HCT116 (cell line): ENCODE measurements around the gene ZDHHC18. TPM values are rescaled to one million over a fixed set of nuclear protein-coding genes. Genes with fewer than 3 reads are reported as not detected.

Source experiments
- ATAC-seq: fragments of 200-7000 bp; cut with Tn5 transposase; 2 replicates; pipeline ENCODE4 v1.9.1; 2020; ENCODE audit warnings: mild to moderate bottlenecking, moderate library complexity
- BruUV-seq: library from RNA; stranded (reverse); fragments of 400-500 nt; replicated peaks from 2 replicates; lab custom pipeline; 2021; lab: Mats Ljungman, UMichigan
- CTCF ChIA-PET: fragments of 300-600 bp; sonication (Branson Sonifier 250); formaldehyde crosslinking; loops from one replicate; lab custom pipeline; 2021; ENCODE audit warnings: antibody characterized with exemption; lab: Charles Lee
- POLR2A ChIA-PET: fragments of 300-600, 350-600 bp; sonication (Branson Sonifier 250); formaldehyde crosslinking; loops from one replicate; lab custom pipeline; 2021; ENCODE audit warnings: antibody characterized with exemption; lab: Charles Lee
- RAD21 ChIA-PET, 2 experiments: fragments of 300-600 bp; sonication (Branson Sonifier 250); formaldehyde crosslinking; loops; one replicate each; lab custom pipeline; 2023; ENCODE audit warnings: low total read pairs in 2 of 2; ENCODE audit not compliant: uncharacterized antibody in 2 of 2, unreplicated experiment in 2 of 2, low non-redundant PET in 1 of 2; lab: Charles Lee
- DNase-seq: peaks from one replicate; pipeline ENCODE4 v3.0.0-alpha.2; 2010; ENCODE audit warnings: low read depth, low spot score
- H2AFZ ChIP-seq: fragments of 200-600 bp; shearing (Covaris generic), sonication (generic); 2 replicates; pipeline ENCODE4 v1.6.1; 2017; ENCODE audit warnings: low read depth, mixed run types, mixed read lengths, antibody characterized with exemption, low read length; ENCODE audit not compliant: poor library complexity, severe bottlenecking
- H3K27ac ChIP-seq: 2 replicates; pipeline ENCODE4 v1.5.1; 2012; ENCODE audit warnings: low read depth, low read length
- H3K27me3 ChIP-seq: fragments of 200-600 bp; sonication (generic); 2 replicates; pipeline ENCODE4 v1.6.1; 2016; ENCODE audit warnings: mixed run types, low read length, mixed read lengths; ENCODE audit not compliant: insufficient read depth
- H3K36me3 ChIP-seq, 2 experiments: fragments of 200-500 bp in 1 of 2; fragments of 200-600 bp in 1 of 2; sonication (Bioruptor generic) in 1 of 2; sonication (generic) in 1 of 2; 2 replicates each; pipeline versions ENCODE4 v1.5.1 to v1.6.1; 2014 to 2016; ENCODE audit warnings: low read length in 2 of 2, inconsistent platforms in 1 of 2, mixed read lengths in 1 of 2, mixed run types in 1 of 2; ENCODE audit not compliant: insufficient read depth in 2 of 2, control insufficient read depth in 1 of 2
- H3K4me1 ChIP-seq, 2 experiments: fragments of 200-600 bp in 1 of 2; sonication (generic) in 1 of 2; 2 replicates each; pipeline versions ENCODE4 v1.5.1 to v1.6.1; 2012 to 2017; ENCODE audit warnings: low read length in 2 of 2, inconsistent platforms in 1 of 2, mild to moderate bottlenecking in 1 of 2, mixed read lengths in 1 of 2, mixed run types in 1 of 2, moderate library complexity in 1 of 2; ENCODE audit not compliant: insufficient read depth in 2 of 2, control insufficient read depth in 1 of 2
- H3K4me2 ChIP-seq: fragments of 200-600 bp; sonication (generic); 2 replicates; pipeline ENCODE4 v1.6.1; 2017; ENCODE audit warnings: mixed run types, low read length, mixed read lengths
- H3K4me3 ChIP-seq, 2 experiments: fragments of 200-600 bp in 1 of 2; sonication (generic) in 1 of 2; replicated peaks in 1 of 2; 2 replicates each; pipeline ENCODE4 v1.5.1; 2011 to 2016; ENCODE audit warnings: low read length in 2 of 2, control low read depth in 1 of 2, low read depth in 1 of 2, mild to moderate bottlenecking in 1 of 2, mixed read lengths in 1 of 2, mixed run types in 1 of 2
- H3K79me2 ChIP-seq: fragments of 200-600 bp; sonication (generic); 2 replicates; pipeline ENCODE4 v1.6.1; 2017; ENCODE audit warnings: mild to moderate bottlenecking, mixed run types, low read length, moderate library complexity, mixed read lengths; ENCODE audit not compliant: insufficient read depth
- H3K9ac ChIP-seq: fragments of 200-600 bp; sonication (generic); 2 replicates; pipeline ENCODE4 v1.6.1; 2016; ENCODE audit warnings: low read length, mixed read lengths
- H3K9me2 ChIP-seq: fragments of 200-600 bp; sonication (generic), shearing (Covaris generic); 2 replicates; pipeline ENCODE4 v1.6.1; 2017; ENCODE audit warnings: mixed run types, mild to moderate bottlenecking, moderate library complexity; ENCODE audit not compliant: insufficient read depth
- H3K9me3 ChIP-seq, 2 experiments: fragments of 200-500 bp in 1 of 2; fragments of 200-600 bp in 1 of 2; sonication (Bioruptor generic) in 1 of 2; sonication (generic) in 1 of 2; 2 replicates each; pipeline ENCODE4 v1.6.1; 2014 to 2017; ENCODE audit warnings: low read length in 2 of 2, mixed read lengths in 2 of 2, inconsistent platforms in 1 of 2, low read depth in 1 of 2, mild to moderate bottlenecking in 1 of 2, mixed run types in 1 of 2, moderate library complexity in 1 of 2; ENCODE audit not compliant: control insufficient read depth in 1 of 2, insufficient read depth in 1 of 2
- H4K20me1 ChIP-seq: fragments of 200-600 bp; sonication (generic), shearing (Covaris generic); 2 replicates; pipeline ENCODE4 v1.6.1; 2017; ENCODE audit warnings: mixed run types, mild to moderate bottlenecking, moderate library complexity; ENCODE audit not compliant: insufficient read depth
- CEBPB ChIP-seq: IDR thresholded peaks from 2 replicates; pipeline ENCODE4 v1.6.1; 2012; ENCODE audit warnings: low read depth
- EGR1 ChIP-seq: IDR thresholded peaks from 2 replicates; pipeline ENCODE4 v1.6.1; 2012; ENCODE audit warnings: low read depth
- EZH2 ChIP-seq: fragments of 200-600 bp; sonication (generic); IDR thresholded peaks from 2 replicates; pipeline ENCODE4 v1.6.1; 2017; ENCODE audit warnings: antibody characterized with exemption, mixed run types
- EZH2phosphoT487 ChIP-seq: fragments of 200-600 bp; IDR thresholded peaks from 2 replicates; pipeline ENCODE4 v1.6.1; 2018; ENCODE audit warnings: antibody characterized with exemption, borderline replicate concordance
- FOSL1 ChIP-seq: IDR thresholded peaks from 2 replicates; pipeline ENCODE4 v1.6.1; 2012; ENCODE audit warnings: low read depth
- JUND ChIP-seq: IDR thresholded peaks from 2 replicates; pipeline ENCODE4 v1.6.1; 2012
- POLR2AphosphoS5 ChIP-seq: IDR thresholded peaks from 2 replicates; pipeline ENCODE4 v1.6.1; 2011; ENCODE audit warnings: mild to moderate bottlenecking, low read depth, low read length, moderate library complexity
- RAD21 ChIP-seq: IDR thresholded peaks from 2 replicates; pipeline ENCODE4 v1.6.1; 2012; ENCODE audit warnings: low read depth, mild to moderate bottlenecking
- SIN3A ChIP-seq: IDR thresholded peaks from 2 replicates; pipeline ENCODE4 v1.6.1; 2012; ENCODE audit warnings: low read depth
- SP1 ChIP-seq: IDR thresholded peaks from 2 replicates; pipeline ENCODE4 v1.6.1; 2012; ENCODE audit warnings: low read depth
- TCF7L2 ChIP-seq: IDR thresholded peaks from 2 replicates; pipeline ENCODE4 v1.7.0; 2011; ENCODE audit warnings: borderline replicate concordance, inconsistent platforms; ENCODE audit not compliant: insufficient read depth, insufficient read length; ENCODE audit errors: extremely low read depth
- ZFX ChIP-seq: fragments of 450-650 bp; IDR thresholded peaks from 2 replicates; pipeline ENCODE4 v1.6.1; 2017
- intact Hi-C: fragments of 100-400 bp; cut with micrococcal nuclease; formaldehyde crosslinking; loops from 2 replicates; pipeline ENCODE4 v1.10.0; 2022
- total RNA-seq: library from RNA; stranded (reverse); gene quantifications from one replicate; pipeline ENCODE4 v1.2.1, GENCODE V29; 2021; ENCODE audit not compliant: unreplicated experiment
- TF ChIP-seq, protein P1 (sequence below): IDR thresholded peaks from 2 replicates; pipeline ENCODE4 v1.6.1; 2012; ENCODE audit warnings: low read depth
- TF ChIP-seq, protein P2 (sequence below): IDR thresholded peaks from 2 replicates; pipeline ENCODE4 v1.6.1; 2012

The ZDHHC18 gene
- total RNA-seq, 1 experiment from 2014 or later = 24.4 TPM

DNA sequence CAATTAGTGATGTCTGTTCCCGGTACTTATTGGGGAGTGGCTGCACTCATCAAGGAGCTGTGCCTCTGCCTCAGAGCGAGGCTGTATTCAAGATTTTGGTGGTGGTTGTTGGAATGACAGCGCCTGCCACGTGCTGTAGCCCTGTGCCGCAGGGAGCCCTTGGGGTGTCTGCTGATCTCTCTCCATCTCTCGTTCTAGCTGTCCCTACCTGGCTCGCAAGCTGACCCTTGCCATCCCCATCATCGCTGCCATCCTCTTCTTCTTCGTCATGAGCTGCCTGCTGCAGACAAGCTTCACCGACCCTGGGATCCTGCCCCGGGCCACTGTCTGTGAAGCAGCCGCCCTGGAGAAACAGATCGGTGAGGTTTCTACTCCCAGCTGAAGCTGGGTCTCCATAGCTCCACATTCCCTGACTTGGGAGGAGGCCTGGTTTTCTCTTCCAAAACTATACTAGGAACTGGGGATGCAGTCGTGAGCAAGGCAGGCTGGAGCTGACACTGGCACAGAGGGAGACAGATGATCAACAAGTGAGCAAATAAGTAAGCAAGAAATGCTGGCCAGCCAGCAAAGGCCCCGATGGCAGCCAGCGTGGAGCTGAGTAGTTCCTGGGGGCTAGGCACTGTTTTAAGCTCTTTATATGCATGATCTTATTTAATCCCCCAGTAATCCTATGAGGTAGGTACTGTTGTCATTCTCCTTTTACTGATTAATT, 5.9 kb downstream of the ZDHHC18 start:
- Histone ChIP-seq H3K4me1 (peaks cover 6 to 20% of the 10 kb centered on the region in 2 experiments; a peak in 3 of 4 replicates), H3K4me3 (no peak overlapping the region), H3K27me3 (no peaks in the 10 kb centered on the region), H3K9ac (no peak overlapping the region), H3K79me2 (peaks cover 48% of the 10 kb centered on the region), H4K20me1 (no peaks in the 10 kb centered on the region), H3K4me2 (no peak overlapping the region), H3K36me3 (peaks cover 35 to 47% of the 10 kb centered on the region in 2 experiments), H3K9me3 (no peaks in the 10 kb centered on the region), H2AFZ (no peak overlapping the region), H3K9me2 (no peaks in the 10 kb centered on the region), H3K27ac (no peak overlapping the region)
- BruUV-seq = no TSS peak
- RAD21 ChIA-PET = interaction anchor here in 1 of 2 experiments (0.6 kb wide), 1 partner anchor 36 kb away, joined by 3 read pairs; no protein-coding TSS in a partner anchor
- ATAC-seq (peak; percentile 34; the same call in 1 of the 2 replicates), DNase-seq (no peak)
- TF ChIP-seq POLR2AphosphoS5 (no peak), ZFX (no peak), EZH2phosphoT487 (no peak), RAD21 (no peak), TCF7L2 (no peak), FOSL1 (no peak), SP1 (no peak), CEBPB (no peak), JUND (no peak), EGR1 (no peak), SIN3A (no peak), EZH2 (no peak)
- TF ChIP-seq, protein P1, sequence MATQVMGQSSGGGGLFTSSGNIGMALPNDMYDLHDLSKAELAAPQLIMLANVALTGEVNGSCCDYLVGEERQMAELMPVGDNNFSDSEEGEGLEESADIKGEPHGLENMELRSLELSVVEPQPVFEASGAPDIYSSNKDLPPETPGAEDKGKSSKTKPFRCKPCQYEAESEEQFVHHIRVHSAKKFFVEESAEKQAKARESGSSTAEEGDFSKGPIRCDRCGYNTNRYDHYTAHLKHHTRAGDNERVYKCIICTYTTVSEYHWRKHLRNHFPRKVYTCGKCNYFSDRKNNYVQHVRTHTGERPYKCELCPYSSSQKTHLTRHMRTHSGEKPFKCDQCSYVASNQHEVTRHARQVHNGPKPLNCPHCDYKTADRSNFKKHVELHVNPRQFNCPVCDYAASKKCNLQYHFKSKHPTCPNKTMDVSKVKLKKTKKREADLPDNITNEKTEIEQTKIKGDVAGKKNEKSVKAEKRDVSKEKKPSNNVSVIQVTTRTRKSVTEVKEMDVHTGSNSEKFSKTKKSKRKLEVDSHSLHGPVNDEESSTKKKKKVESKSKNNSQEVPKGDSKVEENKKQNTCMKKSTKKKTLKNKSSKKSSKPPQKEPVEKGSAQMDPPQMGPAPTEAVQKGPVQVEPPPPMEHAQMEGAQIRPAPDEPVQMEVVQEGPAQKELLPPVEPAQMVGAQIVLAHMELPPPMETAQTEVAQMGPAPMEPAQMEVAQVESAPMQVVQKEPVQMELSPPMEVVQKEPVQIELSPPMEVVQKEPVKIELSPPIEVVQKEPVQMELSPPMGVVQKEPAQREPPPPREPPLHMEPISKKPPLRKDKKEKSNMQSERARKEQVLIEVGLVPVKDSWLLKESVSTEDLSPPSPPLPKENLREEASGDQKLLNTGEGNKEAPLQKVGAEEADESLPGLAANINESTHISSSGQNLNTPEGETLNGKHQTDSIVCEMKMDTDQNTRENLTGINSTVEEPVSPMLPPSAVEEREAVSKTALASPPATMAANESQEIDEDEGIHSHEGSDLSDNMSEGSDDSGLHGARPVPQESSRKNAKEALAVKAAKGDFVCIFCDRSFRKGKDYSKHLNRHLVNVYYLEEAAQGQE = no peak
- TF ChIP-seq, protein P2, sequence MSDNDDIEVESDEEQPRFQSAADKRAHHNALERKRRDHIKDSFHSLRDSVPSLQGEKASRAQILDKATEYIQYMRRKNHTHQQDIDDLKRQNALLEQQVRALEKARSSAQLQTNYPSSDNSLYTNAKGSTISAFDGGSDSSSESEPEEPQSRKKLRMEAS = no peak
- POLR2A ChIA-PET = interaction anchor here (0.5 to 1.5 kb wide), 2 partner anchors 17 to 192 kb away, joined by 3 read pairs; no protein-coding TSS in a partner anchor
- CTCF ChIA-PET = interaction anchor here (1.1 kb wide), 1 partner anchor 23 kb away, joined by 4 read pairs; no protein-coding TSS in a partner anchor
- intact Hi-C loops = no loop called here
